HEK293 (cell line): ENCODE results near the gene STARD3.
A peak's percentile ranks its signal among the peaks of the same experiment; 100 is the strongest.

Experiments used
- CTCF ChIP-seq: fragments of 450-650 bp; formaldehyde crosslinking; IDR thresholded peaks from 2 replicates; pipeline ENCODE4 v1.5.1; 2016; ENCODE audit warnings: missing biosample characterization, missing genetic modification characterization
- ELK4 ChIP-seq: IDR thresholded peaks from 2 replicates; pipeline ENCODE4 v1.6.1; 2011; ENCODE audit warnings: mild to moderate bottlenecking, low read depth, low read length, borderline replicate concordance
- GFI1B ChIP-seq: fragments of 450-650 bp; formaldehyde crosslinking; IDR thresholded peaks from 2 replicates; pipeline ENCODE4 v1.5.1; 2016; ENCODE audit warnings: missing biosample characterization, missing genetic modification characterization
- KLF16 ChIP-seq: fragments of 450-650 bp; formaldehyde crosslinking; IDR thresholded peaks from 2 replicates; pipeline ENCODE4 v1.5.1; 2017; ENCODE audit warnings: missing biosample characterization, missing genetic modification characterization
- PRDM6 ChIP-seq: fragments of 450-650 bp; formaldehyde crosslinking; IDR thresholded peaks from 2 replicates; pipeline ENCODE4 v1.5.1; 2017; ENCODE audit warnings: missing biosample characterization, missing genetic modification characterization
- SETDB1 ChIP-seq: IDR thresholded peaks from one replicate; pipeline ENCODE4 v1.6.1; 2017; ENCODE audit warnings: mild to moderate bottlenecking, low read length, moderate library complexity, mixed read lengths; ENCODE audit not compliant: insufficient read length
- SP7 ChIP-seq: fragments of 450-650 bp; formaldehyde crosslinking; IDR thresholded peaks from 2 replicates; pipeline ENCODE4 v1.5.1; 2016; ENCODE audit warnings: missing biosample characterization, missing genetic modification characterization
- ZBTB6 ChIP-seq: fragments of 450-650 bp; formaldehyde crosslinking; IDR thresholded peaks from 2 replicates; pipeline ENCODE4 v1.5.1; 2017; ENCODE audit warnings: missing biosample characterization, missing genetic modification characterization
- ZFP69B ChIP-seq: fragments of 450-650 bp; formaldehyde crosslinking; IDR thresholded peaks from 2 replicates; pipeline ENCODE4 v1.5.1; 2016; ENCODE audit warnings: missing biosample characterization, missing genetic modification characterization
- ZNF121 ChIP-seq: fragments of 450-650 bp; formaldehyde crosslinking; IDR thresholded peaks from 2 replicates; pipeline ENCODE4 v1.5.1; 2016; ENCODE audit warnings: missing biosample characterization, missing genetic modification characterization
- ZNF140 ChIP-seq: fragments of 450-650 bp; formaldehyde crosslinking; IDR thresholded peaks from 2 replicates; pipeline ENCODE4 v1.5.1; 2016; ENCODE audit warnings: missing biosample characterization, missing genetic modification characterization
- ZNF184 ChIP-seq: fragments of 450-650 bp; IDR thresholded peaks from 2 replicates; pipeline ENCODE4 v1.5.1; 2018; ENCODE audit warnings: missing biosample characterization, mild to moderate bottlenecking, missing genetic modification characterization
- ZNF211 ChIP-seq: fragments of 450-650 bp; formaldehyde crosslinking; IDR thresholded peaks from 2 replicates; pipeline ENCODE4 v1.5.1; 2016; ENCODE audit warnings: low read depth, missing biosample characterization, missing genetic modification characterization
- ZNF24 ChIP-seq: fragments of 450-650 bp; formaldehyde crosslinking; IDR thresholded peaks from 2 replicates; pipeline ENCODE4 v1.5.1; 2016; ENCODE audit warnings: missing biosample characterization, missing genetic modification characterization
- ZNF248 ChIP-seq: fragments of 450-650 bp; formaldehyde crosslinking; IDR thresholded peaks from 2 replicates; pipeline ENCODE4 v1.5.1; 2017; ENCODE audit warnings: missing biosample characterization, missing genetic modification characterization
- ZNF311 ChIP-seq: fragments of 450-650 bp; formaldehyde crosslinking; IDR thresholded peaks from 2 replicates; pipeline ENCODE4 v1.5.1; 2017; ENCODE audit warnings: missing biosample characterization, missing genetic modification characterization, borderline replicate concordance
- ZNF416 ChIP-seq: fragments of 450-650 bp; formaldehyde crosslinking; IDR thresholded peaks from 2 replicates; pipeline ENCODE4 v1.5.1; 2016; ENCODE audit warnings: missing biosample characterization, missing genetic modification characterization
- ZNF433 ChIP-seq: fragments of 450-650 bp; formaldehyde crosslinking; IDR thresholded peaks from 2 replicates; pipeline ENCODE4 v1.5.1; 2016; ENCODE audit warnings: missing biosample characterization, missing genetic modification characterization, low read depth
- ZNF555 ChIP-seq: fragments of 450-650 bp; formaldehyde crosslinking; conservative IDR thresholded peaks from 2 replicates; pipeline ENCODE4 v1.5.1; 2017; ENCODE audit warnings: missing biosample characterization, mild to moderate bottlenecking, missing genetic modification characterization, inconsistent platforms
- ZNF561 ChIP-seq: fragments of 450-650 bp; IDR thresholded peaks from 2 replicates; pipeline ENCODE4 v1.5.1; 2018; ENCODE audit warnings: missing biosample characterization, missing genetic modification characterization, borderline replicate concordance
- ZNF624 ChIP-seq: fragments of 450-650 bp; formaldehyde crosslinking; IDR thresholded peaks from 2 replicates; pipeline ENCODE4 v1.5.1; 2017; ENCODE audit warnings: missing biosample characterization, missing genetic modification characterization
- ZNF670 ChIP-seq: fragments of 450-650 bp; formaldehyde crosslinking; IDR thresholded peaks from 2 replicates; pipeline ENCODE4 v1.5.1; 2016; ENCODE audit warnings: missing biosample characterization, missing genetic modification characterization, low read depth
- ZNF707 ChIP-seq: fragments of 450-650 bp; formaldehyde crosslinking; IDR thresholded peaks from 2 replicates; pipeline ENCODE4 v1.5.1; 2016; ENCODE audit warnings: missing biosample characterization, missing genetic modification characterization
- ZNF791 ChIP-seq: fragments of 450-650 bp; formaldehyde crosslinking; IDR thresholded peaks from 2 replicates; pipeline ENCODE4 v1.5.1; 2016; ENCODE audit warnings: missing biosample characterization, missing genetic modification characterization
- ZSCAN30 ChIP-seq: fragments of 450-650 bp; IDR thresholded peaks from 2 replicates; pipeline ENCODE4 v1.5.1; 2018; ENCODE audit warnings: missing biosample characterization, mild to moderate bottlenecking, missing genetic modification characterization, moderate library complexity
- TF ChIP-seq, protein P1 (sequence below): fragments of 450-650 bp; formaldehyde crosslinking; IDR thresholded peaks from 2 replicates; pipeline ENCODE4 v1.5.1; 2016; ENCODE audit warnings: missing biosample characterization, missing genetic modification characterization
- TF ChIP-seq, protein P2 (sequence below): sonication (generic); formaldehyde crosslinking; IDR thresholded peaks from 2 replicates; pipeline ENCODE4 v1.8.1; 2022; ENCODE audit warnings: mild to moderate bottlenecking, moderate library complexity, missing genetic modification reagents
- TF ChIP-seq, protein P3 (sequence below): fragments of 450-650 bp; formaldehyde crosslinking; conservative IDR thresholded peaks from 2 replicates; pipeline ENCODE4 v1.5.1; 2016; ENCODE audit warnings: low read depth, missing biosample characterization, missing genetic modification characterization

The STARD3 gene

DNA sequence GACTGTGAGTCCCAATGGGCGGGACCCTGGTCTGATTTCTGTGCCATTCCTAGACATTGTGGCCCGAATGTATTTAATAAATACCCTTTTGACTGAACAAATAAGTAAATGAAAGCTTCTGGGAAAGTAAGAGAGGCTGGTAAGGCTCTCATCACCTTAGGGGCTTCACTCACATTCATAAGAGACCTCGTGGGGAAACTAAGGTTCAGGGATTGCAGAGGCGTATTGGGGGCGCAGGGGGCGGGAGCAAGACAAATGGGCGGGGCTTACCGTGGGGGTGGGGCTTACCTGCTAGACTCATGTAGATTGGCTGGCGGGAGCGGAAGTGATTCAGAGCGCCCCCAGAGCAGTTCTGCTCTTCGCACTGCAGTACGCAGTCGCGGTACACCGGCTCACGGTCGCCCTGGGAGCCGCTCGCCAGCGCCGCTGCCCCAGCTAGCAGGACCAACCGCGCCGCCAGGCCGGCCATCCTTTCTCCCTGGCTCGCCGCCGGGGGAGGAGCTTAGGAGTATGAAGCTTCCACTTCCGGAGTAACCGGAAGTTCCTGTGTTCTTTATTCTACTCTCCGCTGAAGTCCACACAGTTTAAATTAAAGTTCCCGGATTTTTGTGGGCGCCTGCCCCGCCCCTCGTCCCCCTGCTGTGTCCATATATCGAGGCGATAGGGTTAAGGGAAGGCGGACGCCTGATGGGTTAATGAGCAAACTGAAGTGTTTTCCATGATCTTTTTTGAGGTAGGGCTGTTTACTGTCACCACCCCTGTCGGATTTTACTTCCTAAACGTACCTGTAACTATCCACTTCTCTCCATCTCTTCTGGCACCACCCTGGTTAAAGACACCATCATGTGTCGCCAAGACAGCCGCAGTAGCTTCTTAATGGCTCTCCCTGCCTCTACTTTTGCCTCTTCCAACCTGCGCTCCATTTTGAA, 50.9 kb downstream of the STARD3 start, which contains the start of gene PGAP3 (continued):
- TF ChIP-seq, protein P1, sequence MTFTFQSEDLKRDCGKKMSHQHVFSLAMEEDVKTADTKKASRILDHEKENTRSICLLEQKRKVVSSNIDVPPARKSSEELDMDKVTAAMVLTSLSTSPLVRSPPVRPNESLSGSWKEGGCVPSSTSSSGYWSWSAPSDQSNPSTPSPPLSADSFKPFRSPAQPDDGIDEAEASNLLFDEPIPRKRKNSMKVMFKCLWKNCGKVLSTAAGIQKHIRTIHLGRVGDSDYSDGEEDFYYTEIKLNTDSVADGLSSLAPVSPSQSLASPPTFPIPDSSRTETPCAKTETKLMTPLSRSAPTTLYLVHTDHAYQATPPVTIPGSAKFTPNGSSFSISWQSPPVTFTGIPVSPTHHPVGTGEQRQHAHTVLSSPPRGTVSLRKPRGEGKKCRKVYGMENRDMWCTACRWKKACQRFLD = no peak
- TF ChIP-seq ZNF561 (tag by site-specific recombination) (peak; percentile 55; the same call in 1 of the 2 replicates), ZNF433 (no peak), ZNF211 (tag by site-specific recombination) (no peak), ELK4 (peak; percentile 59; the same call in 1 of the 2 replicates), KLF16 (peak; percentile 87), ZNF140 (tag by site-specific recombination) (0 out of 2 replicates have a peak, but pooled peaks have one; percentile 6), ZNF791 (tag by site-specific recombination) (no peak), CTCF (tag by site-specific recombination) (peak; percentile 57), ZNF555 (no peak), ZNF24 (tag by site-specific recombination) (peak; percentile 44; the same call in 1 of the 2 replicates), ZSCAN30 (tag by site-specific recombination) (no peak), PRDM6 (no peak), ZNF248 (tag by site-specific recombination) (no peak), ZBTB6 (tag by site-specific recombination) (no peak), ZNF416 (tag by site-specific recombination) (no peak), ZNF670 (no peak), ZNF311 (tag by site-specific recombination) (no peak), SP7 (peak; percentile 58; the same call in 1 of the 2 replicates), SETDB1 (no peak), ZNF121 (tag by site-specific recombination) (no peak), ZFP69B (tag by site-specific recombination) (no peak), ZNF707 (no peak), ZNF184 (peak; percentile 54; the same call in 1 of the 2 replicates), GFI1B (tag by site-specific recombination) (no peak), ZNF624 (no peak)
- TF ChIP-seq, protein P2, sequence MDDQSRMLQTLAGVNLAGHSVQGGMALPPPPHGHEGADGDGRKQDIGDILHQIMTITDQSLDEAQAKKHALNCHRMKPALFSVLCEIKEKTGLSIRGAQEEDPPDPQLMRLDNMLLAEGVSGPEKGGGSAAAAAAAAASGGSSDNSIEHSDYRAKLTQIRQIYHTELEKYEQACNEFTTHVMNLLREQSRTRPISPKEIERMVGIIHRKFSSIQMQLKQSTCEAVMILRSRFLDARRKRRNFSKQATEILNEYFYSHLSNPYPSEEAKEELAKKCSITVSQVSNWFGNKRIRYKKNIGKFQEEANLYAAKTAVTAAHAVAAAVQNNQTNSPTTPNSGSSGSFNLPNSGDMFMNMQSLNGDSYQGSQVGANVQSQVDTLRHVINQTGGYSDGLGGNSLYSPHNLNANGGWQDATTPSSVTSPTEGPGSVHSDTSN = no peak
- TF ChIP-seq, protein P3, sequence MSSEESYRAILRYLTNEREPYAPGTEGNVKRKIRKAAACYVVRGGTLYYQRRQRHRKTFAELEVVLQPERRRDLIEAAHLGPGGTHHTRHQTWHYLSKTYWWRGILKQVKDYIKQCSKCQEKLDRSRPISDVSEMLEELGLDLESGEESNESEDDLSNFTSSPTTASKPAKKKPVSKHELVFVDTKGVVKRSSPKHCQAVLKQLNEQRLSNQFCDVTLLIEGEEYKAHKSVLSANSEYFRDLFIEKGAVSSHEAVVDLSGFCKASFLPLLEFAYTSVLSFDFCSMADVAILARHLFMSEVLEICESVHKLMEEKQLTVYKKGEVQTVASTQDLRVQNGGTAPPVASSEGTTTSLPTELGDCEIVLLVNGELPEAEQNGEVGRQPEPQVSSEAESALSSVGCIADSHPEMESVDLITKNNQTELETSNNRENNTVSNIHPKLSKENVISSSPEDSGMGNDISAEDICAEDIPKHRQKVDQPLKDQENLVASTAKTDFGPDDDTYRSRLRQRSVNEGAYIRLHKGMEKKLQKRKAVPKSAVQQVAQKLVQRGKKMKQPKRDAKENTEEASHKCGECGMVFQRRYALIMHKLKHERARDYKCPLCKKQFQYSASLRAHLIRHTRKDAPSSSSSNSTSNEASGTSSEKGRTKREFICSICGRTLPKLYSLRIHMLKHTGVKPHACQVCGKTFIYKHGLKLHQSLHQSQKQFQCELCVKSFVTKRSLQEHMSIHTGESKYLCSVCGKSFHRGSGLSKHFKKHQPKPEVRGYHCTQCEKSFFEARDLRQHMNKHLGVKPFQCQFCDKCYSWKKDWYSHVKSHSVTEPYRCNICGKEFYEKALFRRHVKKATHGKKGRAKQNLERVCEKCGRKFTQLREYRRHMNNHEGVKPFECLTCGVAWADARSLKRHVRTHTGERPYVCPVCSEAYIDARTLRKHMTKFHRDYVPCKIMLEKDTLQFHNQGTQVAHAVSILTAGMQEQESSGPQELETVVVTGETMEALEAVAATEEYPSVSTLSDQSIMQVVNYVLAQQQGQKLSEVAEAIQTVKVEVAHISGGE (tag by site-specific recombination) = peak; percentile 97
